ENCODE data around the gene NPIPB9. TPM values are rescaled to one million over a fixed set of nuclear protein-coding genes. Genes with fewer than 3 reads are reported as not detected.
A peak's percentile ranks its signal among the peaks of the same experiment; 100 is the strongest.

Gene NPIPB9
- total RNA-seq, 1 donor from 2014 or later: 5.7 TPM

DNA sequence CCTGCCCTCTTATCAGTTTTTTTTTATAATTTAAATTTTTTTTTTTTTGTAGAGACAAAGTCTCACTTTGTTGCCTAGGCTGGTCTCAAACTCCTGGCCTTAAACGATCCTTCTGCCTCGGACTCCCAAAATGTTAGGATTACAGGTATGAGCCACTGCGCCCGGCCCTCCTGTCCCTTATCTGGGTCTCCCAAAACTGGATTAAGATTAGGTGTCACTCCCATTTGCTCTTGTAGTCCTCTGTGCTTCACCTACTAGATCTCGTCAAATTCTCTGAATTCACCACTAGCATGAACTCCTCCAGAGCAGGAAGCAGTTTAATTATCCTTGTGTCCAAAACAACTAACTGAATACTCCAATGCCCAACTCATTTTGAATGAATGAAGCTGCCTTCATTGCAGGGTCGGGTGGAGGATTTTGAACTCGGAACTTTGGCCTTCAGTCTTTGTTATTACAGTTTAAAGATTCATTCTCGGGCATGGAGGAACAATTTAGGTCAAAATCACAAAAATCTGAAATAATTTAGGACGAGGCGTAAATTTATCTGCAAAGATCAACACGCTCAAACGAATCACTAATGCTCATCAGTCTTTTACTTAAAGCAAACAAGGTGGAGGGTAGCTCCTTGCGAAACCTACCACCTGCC is 70.4 kb downstream of the NPIPB9 start:
- DNase-seq: no peak
- no peak for ATAC-seq (ENCODE audit: low read depth)
- no peak for TF ChIP-seq CTCF (IDR thresholded peaks at IDR 0.05)
- Mint-ChIP-seq H3K4me1 (peaks cover 37% of the 10 kb centered on the region), H3K9me3 (no peaks in the 10 kb centered on the region), H3K27ac (peak overlapping the region; percentile 89), H3K27me3 (no peaks in the 10 kb centered on the region), H3K36me3 (ENCODE audit: low read depth) (peaks cover 33% of the 10 kb centered on the region), H3K4me3 (peak overlapping the region; percentile 79)
- intact Hi-C loops (cut with micrococcal nuclease): loop anchor here (5.0 kb wide), 3 partner anchors 270 to 1175 kb away; partner anchors contain the start of genes APOBR, CLN3, HIRIP3 and INO80E
- POLR2A ChIA-PET: interaction anchor here (0.5 to 5.1 kb wide), 24 partner anchors 9 to 1271 kb away, joined by 3 to 74 read pairs (median 8); partner anchors contain the start of genes APOBR, CD19, CLN3 and NFATC2IP
- CTCF ChIA-PET: interaction anchor here (0.7 to 1.3 kb wide), 2 partner anchors 25 to 101 kb away, joined by 4 read pairs; partner anchors contain the start of gene TUFM

Other genes starting within 250 kb of the NPIPB9 start
- gene IL27, start 245.0 kb upstream of the NPIPB9 start, total RNA-seq: not detected in 2 replicates
- gene NUPR1, start 212.8 kb upstream of the NPIPB9 start, total RNA-seq: not detected in 2 replicates
- gene SGF29, start 197.9 kb upstream of the NPIPB9 start, total RNA-seq: 34.1 and 40.3 TPM in 2 replicates
- gene SULT1A2, start 154.7 kb upstream of the NPIPB9 start, total RNA-seq: 0.24 TPM in 1 of 2 replicates, not detected in the other
- gene SULT1A1, start 141.7 kb upstream of the NPIPB9 start, total RNA-seq: 2.1 and 3.3 TPM in 2 replicates
- gene NPIPB8, start 113.7 kb upstream of the NPIPB9 start, total RNA-seq: 0.11 TPM in 1 of 2 replicates, not detected in the other
- 673 and 689 TPM in 2 replicates for gene EIF3C, start 40.3 kb upstream of the NPIPB9 start, total RNA-seq
- gene ATXN2L, start 71.2 kb downstream of the NPIPB9 start, total RNA-seq: 285 and 335 TPM in 2 replicates
- gene TUFM, start 94.6 kb downstream of the NPIPB9 start, total RNA-seq: 189 and 206 TPM in 2 replicates
- 65.5 and 77.1 TPM in 2 replicates for gene SH2B1, start 112.1 kb downstream of the NPIPB9 start, total RNA-seq
- 0.71 and 1.0 TPM in 2 replicates for gene ATP2A1, start 126.7 kb downstream of the NPIPB9 start, total RNA-seq
- 93.5 and 110 TPM in 2 replicates for gene RABEP2, start 173.5 kb downstream of the NPIPB9 start, total RNA-seq
- gene CD19, start 180.2 kb downstream of the NPIPB9 start, total RNA-seq: 295 and 316 TPM in 2 replicates
- gene NFATC2IP, start 199.2 kb downstream of the NPIPB9 start, total RNA-seq: 62.9 and 85.7 TPM in 2 replicates
- 26.6 and 29.2 TPM in 2 replicates for gene SPNS1, start 223.0 kb downstream of the NPIPB9 start, total RNA-seq
- gene LAT, start 233.3 kb downstream of the NPIPB9 start, total RNA-seq: 3.8 and 6.2 TPM in 2 replicates

All from activated B cell treated with CpG ODN at 0.5 μM for 24 hours (primary cell).